GM12878 (cell line): ENCODE results near the gene LARGE1. TPM values are rescaled to one million over a fixed set of nuclear protein-coding genes. Genes with fewer than 3 reads are reported as not detected.

ENCODE experiments used
- ATAC-seq: fragments of 200-7000 bp; cut with Tn5 transposase; 3 replicates; pipeline ENCODE4 v1.9.1; 2020; ENCODE audit warnings: mild to moderate bottlenecking, moderate library complexity
- BruUV-seq: library from RNA; stranded (reverse); fragments of 400-500 nt; replicated peaks from 2 replicates; lab custom pipeline; 2021; lab: Mats Ljungman, UMichigan
- CTCF ChIA-PET: fragments of 300-600 bp; sonication (Branson Sonifier 250); formaldehyde crosslinking; extraction: SDS; loops from one replicate; lab custom pipeline; 2021; ENCODE audit warnings: inconsistent platforms; lab: Yijun Ruan, JAX
- POLR2A ChIA-PET: fragments of 350-600 bp; formaldehyde crosslinking; extraction: SDS; loops from one replicate; lab custom pipeline; 2021; ENCODE audit warnings: inconsistent platforms; lab: Charles Lee
- RAD21 ChIA-PET: fragments of 300-600 bp; sonication (Branson Sonifier 250); formaldehyde crosslinking; loops from one replicate; lab custom pipeline; 2023; ENCODE audit warnings: antibody characterized with exemption; ENCODE audit not compliant: unreplicated experiment; lab: Charles Lee
- SMC1A ChIA-PET: fragments of 300-600 bp; sonication (Branson Sonifier 250); formaldehyde crosslinking; loops from one replicate; lab custom pipeline; 2023; ENCODE audit not compliant: unreplicated experiment, uncharacterized antibody; lab: Charles Lee
- DNase-seq: peaks from one replicate; pipeline ENCODE4 v3.0.0-alpha.2; 2011; ENCODE audit warnings: low read depth, low spot score
- FAIRE-seq: peaks from 3 replicates; lab custom pipeline; 2011; peaks lifted over from hg19 to GRCh38; lab: Jason Lieb, UNC
- H2AFZ ChIP-seq: 2 replicates; pipeline ENCODE4 v1.6.0; 2011; ENCODE audit warnings: low read depth, low read length, control low read depth; ENCODE audit not compliant: control insufficient read depth
- H3K27ac ChIP-seq: 2 replicates; pipeline ENCODE4 v1.5.1; 2011; ENCODE audit warnings: control low read depth; ENCODE audit not compliant: control insufficient read depth, insufficient read depth
- H3K27me3 ChIP-seq, 2 experiments: replicated peaks in 1 of 2; 2 replicates each; pipeline versions ENCODE4 v1.6.0 to v1.6.1; 2011; ENCODE audit warnings: low read length in 1 of 2; ENCODE audit not compliant: control insufficient read depth in 2 of 2, insufficient read depth in 2 of 2
- H3K36me3 ChIP-seq, 2 experiments: 2 replicates each; pipeline ENCODE4 v1.5.1; 2011; ENCODE audit warnings: low read length in 1 of 2; ENCODE audit not compliant: control insufficient read depth in 2 of 2, insufficient read depth in 2 of 2
- H3K4me1 ChIP-seq: 2 replicates; pipeline ENCODE4 v1.6.1; 2011; ENCODE audit warnings: mild to moderate bottlenecking, low read length, moderate library complexity, mixed read lengths; ENCODE audit not compliant: control insufficient read depth, insufficient read depth
- H3K4me2 ChIP-seq: 2 replicates; pipeline ENCODE4 v1.6.0; 2011; ENCODE audit warnings: control low read depth; ENCODE audit not compliant: control insufficient read depth, insufficient read depth
- H3K4me3 ChIP-seq: fragments of 200-600 bp; sonication (generic); 2 replicates; pipeline ENCODE4 v1.5.1; 2016
- H3K79me2 ChIP-seq: 2 replicates; pipeline ENCODE4 v1.6.0; 2011; ENCODE audit warnings: low read length; ENCODE audit not compliant: control insufficient read depth, insufficient read depth
- H3K9ac ChIP-seq: 2 replicates; pipeline ENCODE4 v1.8.0; 2011; ENCODE audit warnings: low read length, control low read depth, mixed read lengths; ENCODE audit not compliant: control insufficient read depth, insufficient read depth
- H3K9me3 ChIP-seq: replicated peaks from 3 replicates; pipeline ENCODE4 v1.5.1; 2011; ENCODE audit warnings: mild to moderate bottlenecking, low read length; ENCODE audit not compliant: control insufficient read depth, insufficient read depth
- H4K20me1 ChIP-seq: 2 replicates; pipeline ENCODE4 v1.6.0; 2011; ENCODE audit not compliant: control insufficient read depth, insufficient read depth
- GATAD2B ChIP-seq: fragments of 450-650 bp; conservative IDR thresholded peaks from 2 replicates; pipeline ENCODE4 v1.6.1; 2017; ENCODE audit warnings: low read depth, mild to moderate bottlenecking, moderate library complexity
- NFYB ChIP-seq: IDR thresholded peaks from 2 replicates; pipeline ENCODE4 v1.6.1; 2011; ENCODE audit warnings: low read depth, mild to moderate bottlenecking, low read length, improper control_type of control experiment, moderate library complexity; ENCODE audit not compliant: insufficient read depth
- PRDM15 ChIP-seq: fragments of 450-650 bp; formaldehyde crosslinking; IDR thresholded peaks from 2 replicates; pipeline ENCODE4 v1.4.0; 2020; ENCODE audit warnings: mild to moderate bottlenecking, moderate library complexity
- RB1 ChIP-seq: fragments of 450-650 bp; formaldehyde crosslinking; IDR thresholded peaks from 2 replicates; pipeline ENCODE4 v1.6.1; 2017; ENCODE audit warnings: mild to moderate bottlenecking, borderline replicate concordance
- SRF ChIP-seq, 2 experiments: IDR thresholded peaks; 2 replicates each; pipeline ENCODE4 v1.6.1; 2011; ENCODE audit warnings: low read depth in 2 of 2, low read length in 2 of 2, mild to moderate bottlenecking in 1 of 2, moderate library complexity in 1 of 2
- STAT3 ChIP-seq: IDR thresholded peaks from 2 replicates; pipeline ENCODE4 v1.6.1; 2011; ENCODE audit warnings: low read depth, low read length, improper control_type of control experiment
- YBX1 ChIP-seq: fragments of 450-650 bp; IDR thresholded peaks from 2 replicates; pipeline ENCODE4 v1.6.1; 2016; ENCODE audit warnings: antibody characterized with exemption
- WGBS: methylation state at CpG from one replicate; pipeline ENCODE4 v1.1.6; 2016; ENCODE audit warnings: low lambda C conversion rate; ENCODE audit not compliant: insufficient replicate concordance, insufficient coverage; ENCODE audit errors: missing lambda C conversion rate; 5-methylcytosine and 5-hydroxymethylcytosine counted together
- in situ Hi-C: fragments of 300-500 bp; cut with MboI; formaldehyde crosslinking; loops from 9 replicates; pipeline ENCODE4 v1.14.3; 2018; ENCODE audit warnings: mixed read lengths
- intact Hi-C: fragments of 100-400 bp; cut with micrococcal nuclease; formaldehyde crosslinking; loops from one replicate; pipeline ENCODE4 v1.14.2; 2022; ENCODE audit not compliant: unreplicated experiment
- polyA plus RNA-seq, 11 experiments: library from polyadenylated mRNA; depleted of rRNA in 4 of 11; unstranded in 6 of 11; stranded (reverse) in 5 of 11; fragments of >200 nt; fragmentation: Nextera tagmentation in 4 of 11; fragmentation: Illumina TruSeq in 1 of 11; extraction: Ambion mirVana in 4 of 11; extraction: Trizol in 1 of 11; gene quantifications; 1 replicate in 1 of 11; 2 replicates in 10 of 11; pipeline versions ENCODE4 v1.2.1 to v1.2.3, GENCODE V29; 2011 to 2016; ENCODE audit warnings: inconsistent platforms in 2 of 11, missing spikeins in 2 of 11, low read depth in 1 of 11
- total RNA-seq, 4 experiments: library from RNA; depleted of rRNA in 3 of 4; stranded (reverse); fragments of >200 nt in 3 of 4; fragmentation: Illumina TruSeq in 1 of 4; extraction: Trizol in 1 of 4; gene quantifications; 2 replicates each; pipeline versions ENCODE4 v1.2.1 to v1.2.3, GENCODE V29; 2013 to 2021
- TF ChIP-seq, protein P1 (sequence below): fragments of 450-650 bp; IDR thresholded peaks from 2 replicates; pipeline ENCODE4 v1.6.1; 2017; ENCODE audit warnings: mild to moderate bottlenecking, low read depth, inconsistent platforms; ENCODE audit not compliant: poor library complexity, severe bottlenecking
- TF ChIP-seq, protein P2 (sequence below): fragments of 450-650 bp; conservative IDR thresholded peaks from 2 replicates; pipeline ENCODE4 v1.6.1; 2017; ENCODE audit warnings: mild to moderate bottlenecking, moderate library complexity

LARGE1 gene
- total and polyA plus RNA-seq, 10 of the 15 experiments (the other 5 are each of a cell fraction or from before 2014, with no cell fraction given): 3.2 to 41.4 (median 17.3) TPM

DNA sequence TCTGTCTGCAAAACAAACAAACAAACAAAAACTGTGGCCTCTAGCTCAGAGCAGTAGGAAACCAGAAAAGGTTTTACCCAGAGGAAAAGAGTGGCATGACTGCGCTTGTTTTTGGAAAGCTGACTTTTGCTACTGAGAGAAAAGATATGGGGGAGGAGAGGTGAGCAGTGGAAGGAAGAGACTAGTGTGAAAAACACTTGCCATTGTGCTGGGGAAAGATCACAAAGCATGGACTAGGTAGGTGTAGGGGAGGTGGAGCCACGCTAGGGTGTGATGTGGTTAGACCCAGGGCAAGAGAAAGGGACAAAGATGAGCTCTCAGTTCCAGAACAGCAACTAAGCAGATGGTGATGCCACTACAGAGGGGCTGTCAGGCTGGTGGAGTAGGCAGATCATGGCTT lies 319.2 kb downstream of the LARGE1 start:
- in situ Hi-C loops (no loop called here), intact Hi-C loops (no loop called here)
- Histone ChIP-seq H3K36me3 (no peaks in the 10 kb centered on the region; a peak in 3 of 4 replicates), H3K27ac (no peak overlapping the region), H3K27me3 (no peaks in the 10 kb centered on the region), H2AFZ (no peak overlapping the region), H3K4me3 (no peak overlapping the region), H3K79me2 (no peaks in the 10 kb centered on the region), H3K4me2 (no peak overlapping the region), H3K9ac (no peak overlapping the region), H3K9me3 (no peaks in the 10 kb centered on the region), H4K20me1 (no peaks in the 10 kb centered on the region), H3K4me1 (no peaks in the 10 kb centered on the region)
- BruUV-seq: no TSS peak
- no peak for ATAC-seq
- ChIA-PET SMC1A (interaction anchor here (1.1 kb wide), 1 partner anchor 10 kb away, joined by 3 read pairs; no protein-coding TSS in a partner anchor), RAD21 (no interaction called here), CTCF (interaction anchor here (1.8 kb wide), 1 partner anchor 299 kb away, joined by 5 read pairs; no protein-coding TSS in a partner anchor), POLR2A (interaction anchor here (0.6 kb wide), 1 partner anchor 130 kb away, joined by 3 read pairs; no protein-coding TSS in a partner anchor)
- WGBS: 92% methylated on average over 2 of the region's 2 CpGs
- no peak for DNase-seq
- no peak for FAIRE-seq
- TF ChIP-seq, protein P1, sequence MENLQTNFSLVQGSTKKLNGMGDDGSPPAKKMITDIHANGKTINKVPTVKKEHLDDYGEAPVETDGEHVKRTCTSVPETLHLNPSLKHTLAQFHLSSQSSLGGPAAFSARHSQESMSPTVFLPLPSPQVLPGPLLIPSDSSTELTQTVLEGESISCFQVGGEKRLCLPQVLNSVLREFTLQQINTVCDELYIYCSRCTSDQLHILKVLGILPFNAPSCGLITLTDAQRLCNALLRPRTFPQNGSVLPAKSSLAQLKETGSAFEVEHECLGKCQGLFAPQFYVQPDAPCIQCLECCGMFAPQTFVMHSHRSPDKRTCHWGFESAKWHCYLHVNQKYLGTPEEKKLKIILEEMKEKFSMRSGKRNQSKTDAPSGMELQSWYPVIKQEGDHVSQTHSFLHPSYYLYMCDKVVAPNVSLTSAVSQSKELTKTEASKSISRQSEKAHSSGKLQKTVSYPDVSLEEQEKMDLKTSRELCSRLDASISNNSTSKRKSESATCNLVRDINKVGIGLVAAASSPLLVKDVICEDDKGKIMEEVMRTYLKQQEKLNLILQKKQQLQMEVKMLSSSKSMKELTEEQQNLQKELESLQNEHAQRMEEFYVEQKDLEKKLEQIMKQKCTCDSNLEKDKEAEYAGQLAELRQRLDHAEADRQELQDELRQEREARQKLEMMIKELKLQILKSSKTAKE: no peak
- TF ChIP-seq STAT3: no peak
- TF ChIP-seq SRF (IDR thresholded peaks at IDR 0.05; ENCODE audit: low read depth in 2 of 2, low read length in 2 of 2): no peak
- TF ChIP-seq YBX1: no peak

- Histone ChIP-seq H3K9me3 (no peaks in the 10 kb centered on the region), H3K9ac (no peak overlapping the region), H3K4me1 (no peaks in the 10 kb centered on the region), H3K4me2 (no peak overlapping the region), H3K79me2 (no peaks in the 10 kb centered on the region), H3K27me3 (no peaks in the 10 kb centered on the region), H4K20me1 (no peaks in the 10 kb centered on the region), H3K4me3 (no peak overlapping the region), H3K36me3 (no peaks in the 10 kb centered on the region; a peak in 3 of 4 replicates), H3K27ac (no peak overlapping the region), H2AFZ (no peak overlapping the region)
- ChIA-PET CTCF (interaction anchor here (1.8 kb wide), 1 partner anchor 299 kb away, joined by 5 read pairs; no protein-coding TSS in a partner anchor), RAD21 (no interaction called here), POLR2A (no interaction called here), SMC1A (interaction anchor here (1.1 kb wide), 1 partner anchor 9 kb away, joined by 3 read pairs; no protein-coding TSS in a partner anchor)
- TF ChIP-seq GATAD2B: no peak
- TF ChIP-seq, protein P2, sequence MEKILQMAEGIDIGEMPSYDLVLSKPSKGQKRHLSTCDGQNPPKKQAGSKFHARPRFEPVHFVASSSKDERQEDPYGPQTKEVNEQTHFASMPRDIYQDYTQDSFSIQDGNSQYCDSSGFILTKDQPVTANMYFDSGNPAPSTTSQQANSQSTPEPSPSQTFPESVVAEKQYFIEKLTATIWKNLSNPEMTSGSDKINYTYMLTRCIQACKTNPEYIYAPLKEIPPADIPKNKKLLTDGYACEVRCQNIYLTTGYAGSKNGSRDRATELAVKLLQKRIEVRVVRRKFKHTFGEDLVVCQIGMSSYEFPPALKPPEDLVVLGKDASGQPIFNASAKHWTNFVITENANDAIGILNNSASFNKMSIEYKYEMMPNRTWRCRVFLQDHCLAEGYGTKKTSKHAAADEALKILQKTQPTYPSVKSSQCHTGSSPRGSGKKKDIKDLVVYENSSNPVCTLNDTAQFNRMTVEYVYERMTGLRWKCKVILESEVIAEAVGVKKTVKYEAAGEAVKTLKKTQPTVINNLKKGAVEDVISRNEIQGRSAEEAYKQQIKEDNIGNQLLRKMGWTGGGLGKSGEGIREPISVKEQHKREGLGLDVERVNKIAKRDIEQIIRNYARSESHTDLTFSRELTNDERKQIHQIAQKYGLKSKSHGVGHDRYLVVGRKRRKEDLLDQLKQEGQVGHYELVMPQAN: no peak
- TF ChIP-seq NFYB: no peak
- TF ChIP-seq PRDM15 (CRISPR knock-in tag): no peak
- TF ChIP-seq RB1: no peak
- BruUV-seq: no TSS peak
- intact Hi-C loops: no loop called here
- DNase-seq: no peak
- in situ Hi-C loops: no loop called here
- no peak for ATAC-seq
- WGBS: 88% methylated on average over 12 of the region's 12 CpGs
- FAIRE-seq: no peak
These were observed 319.7 kb downstream of the LARGE1 start for GRCh38 chr22:33600595-33600994.
